Endothelial cell of umbilical vein (primary cell): ENCODE results near the gene MAN1A1.

Source experiments
- CTCF ChIP-seq, 2 donors: IDR thresholded peaks; 1 replicate in 1 of 2; 2 replicates in 1 of 2; pipeline ENCODE4 v1.5.1; 2011; ENCODE audit warnings: low read length in 2 of 2, mild to moderate bottlenecking in 2 of 2, moderate library complexity in 2 of 2, control low read depth in 1 of 2, inconsistent platforms in 1 of 2, low read depth in 1 of 2; ENCODE audit not compliant: insufficient read depth in 1 of 2; ENCODE audit errors: extremely low read depth in 1 of 2
- EZH2 ChIP-seq: IDR thresholded peaks from 2 replicates; pipeline ENCODE4 v1.6.1; 2012; ENCODE audit warnings: borderline replicate concordance, low read depth, mild to moderate bottlenecking, moderate library complexity, low read length, inconsistent platforms; ENCODE audit not compliant: severe bottlenecking
- GATA2 ChIP-seq: IDR thresholded peaks from 2 replicates; pipeline ENCODE4 v1.7.0; 2011; ENCODE audit warnings: low read depth, mild to moderate bottlenecking, moderate library complexity, mixed read lengths, low read length; ENCODE audit not compliant: insufficient read length, insufficient read depth
- POLR2AphosphoS5 ChIP-seq: IDR thresholded peaks from 2 replicates; pipeline ENCODE4 v1.6.1; 2012; ENCODE audit warnings: low read depth, mild to moderate bottlenecking, control low read depth, low read length, moderate library complexity; ENCODE audit not compliant: insufficient read depth

DNA sequence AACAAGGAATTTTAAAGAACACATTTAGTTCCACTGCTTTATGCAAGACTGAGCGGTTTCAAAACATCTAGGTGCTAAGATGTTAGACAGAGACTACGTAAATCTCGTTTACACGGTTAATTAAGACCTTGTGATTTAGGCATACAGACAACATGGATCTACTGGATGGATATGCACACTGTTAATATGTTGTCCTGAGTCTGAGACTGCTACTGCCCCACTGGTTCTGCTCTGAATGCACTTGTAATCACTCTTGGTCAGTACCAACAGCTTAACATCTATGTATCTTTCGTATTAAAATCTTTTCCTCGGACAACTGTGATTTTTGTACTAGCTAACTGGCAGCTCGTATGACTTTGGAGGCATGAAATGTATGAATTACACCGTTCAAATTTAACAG lies 3.1 kb downstream of the MAN1A1 start:
- TF ChIP-seq CTCF (IDR thresholded peaks at IDR 0.05; ENCODE audit: extremely low read depth in 1 of 2, insufficient read depth in 1 of 2, low read depth in 1 of 2, low read length in 2 of 2) (no peak), GATA2 (no peak), POLR2AphosphoS5 (no peak), EZH2 (no peak)
